IMR-90 (cell line): Measurements from ENCODE around the gene OSBPL9. TPM values are rescaled to one million over a fixed set of nuclear protein-coding genes. Genes with fewer than 3 reads are reported as not detected.
A peak's percentile ranks its signal among the peaks of the same experiment; 100 is the strongest.

Source experiments
- ATAC-seq: fragments of 200-7000 bp; cut with Tn5 transposase; 2 replicates; pipeline ENCODE4 v1.9.1; 2020; ENCODE audit warnings: low read depth, mild to moderate bottlenecking, moderate library complexity
- BruUV-seq: library from RNA; stranded (reverse); fragments of 400-500 nt; replicated peaks from 2 replicates; lab custom pipeline; 2021; lab: Mats Ljungman, UMichigan
- CTCF ChIA-PET: fragments of 300-600 bp; formaldehyde crosslinking; extraction: SDS; loops from one replicate; lab custom pipeline; 2021; ENCODE audit warnings: antibody characterized with exemption; lab: Yijun Ruan, JAX
- POLR2A ChIA-PET: fragments of 300-600 bp; sonication (Branson Sonifier 250); formaldehyde crosslinking; loops from one replicate; lab custom pipeline; 2022; ENCODE audit warnings: antibody characterized with exemption; ENCODE audit not compliant: unreplicated experiment; lab: Charles Lee
- DNase-seq: peaks from one replicate; pipeline ENCODE4 v3.0.0; 2013
- H2AFZ ChIP-seq: replicated peaks from 2 replicates; pipeline ENCODE3; 2013; ENCODE audit warnings: low read length, mild to moderate bottlenecking; ENCODE audit not compliant: poor library complexity
- H2AK5ac ChIP-seq: 2 replicates; pipeline ENCODE4 v1.6.1; 2013; ENCODE audit warnings: low read depth, low read length, inconsistent platforms
- H2AK9ac ChIP-seq: replicated peaks from 2 replicates; pipeline ENCODE3; 2013; ENCODE audit warnings: mild to moderate bottlenecking, low read depth, low read length, moderate library complexity; ENCODE audit not compliant: poor library complexity
- H2BK120ac ChIP-seq: 2 replicates; pipeline ENCODE4 v1.6.1; 2013; ENCODE audit warnings: low read depth, low read length, inconsistent platforms
- H2BK15ac ChIP-seq: 3 replicates; pipeline ENCODE4 v1.6.1; 2013; ENCODE audit warnings: low read depth, low read length, inconsistent platforms
- H2BK20ac ChIP-seq: 2 replicates; pipeline ENCODE4 v1.6.1; 2013; ENCODE audit warnings: low read depth, mild to moderate bottlenecking, inconsistent platforms, low read length, moderate library complexity
- H2BK5ac ChIP-seq: 2 replicates; pipeline ENCODE4 v1.6.1; 2013; ENCODE audit warnings: mild to moderate bottlenecking, low read depth, low read length, inconsistent platforms; ENCODE audit not compliant: poor library complexity, severe bottlenecking
- H3K14ac ChIP-seq: replicated peaks from 2 replicates; pipeline ENCODE4 v1.6.1; 2013; ENCODE audit warnings: low read depth, low read length, inconsistent platforms
- H3K18ac ChIP-seq: 2 replicates; pipeline ENCODE4 v1.6.1; 2013; ENCODE audit warnings: low read depth, low read length, control low read depth
- H3K23ac ChIP-seq: 2 replicates; pipeline ENCODE4 v1.6.1; 2013; ENCODE audit warnings: low read depth, low read length, inconsistent platforms
- H3K27ac ChIP-seq: 2 replicates; pipeline ENCODE4 v1.5.1; 2013; ENCODE audit warnings: mild to moderate bottlenecking, control low read depth, low read length; ENCODE audit not compliant: insufficient read depth
- H3K27me3 ChIP-seq: 2 replicates; pipeline ENCODE4 v1.6.1; 2013; ENCODE audit warnings: low read length; ENCODE audit not compliant: control insufficient read depth, insufficient read depth
- H3K36me3 ChIP-seq: 2 replicates; pipeline ENCODE4 v1.6.1; 2013; ENCODE audit warnings: low read length, mixed read lengths; ENCODE audit not compliant: control insufficient read depth, insufficient read depth
- H3K4ac ChIP-seq: 2 replicates; pipeline ENCODE4 v1.6.1; 2013; ENCODE audit warnings: low read depth, low read length, inconsistent platforms
- H3K4me1 ChIP-seq: 2 replicates; pipeline ENCODE4 v1.6.1; 2013; ENCODE audit warnings: low read length, mixed read lengths; ENCODE audit not compliant: control insufficient read depth, insufficient read depth
- H3K4me2 ChIP-seq: 2 replicates; pipeline ENCODE4 v1.6.1; 2013; ENCODE audit warnings: low read depth, mild to moderate bottlenecking, control low read depth, low read length, moderate library complexity
- H3K4me3 ChIP-seq: 2 replicates; pipeline ENCODE4 v1.5.1; 2013; ENCODE audit warnings: low read depth, mild to moderate bottlenecking, control low read depth, low read length, moderate library complexity; ENCODE audit not compliant: insufficient read depth
- H3K56ac ChIP-seq: 2 replicates; pipeline ENCODE4 v1.6.1; 2013; ENCODE audit warnings: low read length, inconsistent platforms; ENCODE audit not compliant: insufficient read depth; ENCODE audit errors: extremely low read depth
- H3K79me1 ChIP-seq, 2 experiments: 2 replicates each; pipeline ENCODE4 v1.6.1; 2013; ENCODE audit warnings: low read length in 2 of 2, inconsistent platforms in 1 of 2, low read depth in 1 of 2
- H3K9ac ChIP-seq: 2 replicates; pipeline ENCODE4 v1.6.1; 2013; ENCODE audit warnings: low read depth, low read length, control low read depth
- H3K9me1 ChIP-seq: 2 replicates; pipeline ENCODE4 v1.6.1; 2013; ENCODE audit warnings: low read length, inconsistent platforms; ENCODE audit not compliant: insufficient read depth
- H3K9me3 ChIP-seq: 2 replicates; pipeline ENCODE4 v1.6.1; 2013; ENCODE audit warnings: low read length; ENCODE audit not compliant: control insufficient read depth, insufficient read depth
- H4K20me1 ChIP-seq: 2 replicates; pipeline ENCODE4 v1.6.1; 2013; ENCODE audit warnings: low read length, inconsistent platforms; ENCODE audit not compliant: insufficient read depth
- H4K5ac ChIP-seq: 2 replicates; pipeline ENCODE4 v1.6.1; 2013; ENCODE audit warnings: mild to moderate bottlenecking, low read depth, low read length, control low read depth
- H4K8ac ChIP-seq, 2 experiments: 2 replicates each; pipeline ENCODE4 v1.6.1; 2013; ENCODE audit warnings: low read depth in 2 of 2, low read length in 2 of 2, control low read depth in 1 of 2, inconsistent platforms in 1 of 2
- H4K91ac ChIP-seq: 2 replicates; pipeline ENCODE4 v1.6.1; 2013; ENCODE audit warnings: low read depth, low read length, inconsistent platforms; ENCODE audit not compliant: insufficient read depth
- BHLHE40 ChIP-seq: fragments of 150-350 bp; IDR thresholded peaks from 2 replicates; pipeline ENCODE4 v1.6.1; 2016; ENCODE audit warnings: mild to moderate bottlenecking, low read depth, low read length
- FOS ChIP-seq: fragments of 150-350 bp; IDR thresholded peaks from 2 replicates; pipeline ENCODE4 v1.6.1; 2016; ENCODE audit warnings: low read depth, low read length
- MAFK ChIP-seq: IDR thresholded peaks from 2 replicates; pipeline ENCODE4 v1.6.1; 2012; ENCODE audit warnings: low read depth, low read length, improper control_type of control experiment
- NFE2L2 ChIP-seq: fragments of 150-350 bp; IDR thresholded peaks from 2 replicates; pipeline ENCODE4 v1.6.1; 2016; ENCODE audit warnings: low read depth, mild to moderate bottlenecking, low read length
- POLR2A ChIP-seq: IDR thresholded peaks from 2 replicates; pipeline ENCODE4 v1.6.1; 2012; ENCODE audit warnings: mild to moderate bottlenecking, low read depth, low read length
- RCOR1 ChIP-seq: IDR thresholded peaks from 2 replicates; pipeline ENCODE4 v1.6.1; 2012; ENCODE audit warnings: mild to moderate bottlenecking, low read length, improper control_type of control experiment; ENCODE audit not compliant: insufficient replicate concordance
- SMC3 ChIP-seq: fragments of 150-350 bp; IDR thresholded peaks from 2 replicates; pipeline ENCODE4 v1.6.1; 2016; ENCODE audit warnings: low read depth, mild to moderate bottlenecking, antibody characterized with exemption, low read length, moderate library complexity
- WGBS, 2 experiments: methylation state at CpG; one replicate each; pipeline versions ENCODE4 v1.1.5 to v1.1.7; 2013; ENCODE audit warnings: missing lambda C conversion rate in 2 of 2; ENCODE audit not compliant: insufficient read length in 1 of 2; ENCODE audit errors: extremely low coverage in 2 of 2; 5-methylcytosine and 5-hydroxymethylcytosine counted together
- dilution Hi-C: fragments of 300-500 bp; cut with HindIII; formaldehyde crosslinking; loops from one replicate; pipeline ENCODE4 v1.14.3; 2018; ENCODE audit warnings: low sequenced_read_pairs; ENCODE audit not compliant: unreplicated experiment
- in situ Hi-C: fragments of 300-500 bp; cut with MboI; formaldehyde crosslinking; loops from 3 replicates; pipeline ENCODE4 v1.14.3; 2019; ENCODE audit warnings: low sequenced_read_pairs, inconsistent platforms, mixed read lengths
- intact Hi-C: fragments of 100-400 bp; cut with micrococcal nuclease; formaldehyde crosslinking; loops from 2 replicates; pipeline ENCODE4 v1.10.0; 2022
- polyA plus RNA-seq, 3 experiments: library from polyadenylated mRNA; depleted of rRNA; stranded (reverse); fragments of >200 nt; gene quantifications; 2 replicates each; pipeline ENCODE4 v1.2.3, GENCODE V29; 2012; ENCODE audit warnings: low replicate concordance in 1 of 3
- total RNA-seq: library from RNA; depleted of rRNA; stranded (reverse); fragments of >200 nt; gene quantifications from 2 replicates; pipeline ENCODE4 v1.2.3, GENCODE V29; 2012

OSBPL9 gene
- total and polyA plus RNA-seq, 2 of the 4 experiments (the other 2 are of a cell fraction), result 51.4 to 127 TPM

- DNase-seq (peak; percentile 73), ATAC-seq (no peak)
- no peaks in the 10 kb centered on the region for H3K36me3 ChIP-seq
- CTCF ChIA-PET, result interaction anchor here (1.3 kb wide), 1 partner anchor 19 kb away, joined by 3 read pairs; no protein-coding TSS in a partner anchor
- H2BK120ac ChIP-seq, result peak overlapping the region; percentile 30
- 0 out of 3 replicates have a peak overlapping the region, but pooled peaks have one; percentile 41 for H2BK15ac ChIP-seq
- peak; percentile 7; the same call in 1 of the 2 replicates for TF ChIP-seq BHLHE40
- no peak for TF ChIP-seq RCOR1
- no peak for TF ChIP-seq FOS
- TF ChIP-seq POLR2A, result no peak
- TF ChIP-seq MAFK, result 0 out of 2 replicates have a peak, but pooled peaks have one; percentile 7
- no peak for TF ChIP-seq SMC3
- no peak for TF ChIP-seq NFE2L2
- no TSS peak for BruUV-seq
- no peaks in the 10 kb centered on the region for H3K9me3 ChIP-seq
- POLR2A ChIA-PET, result no interaction called here
- no peak overlapping the region for H2AK9ac ChIP-seq
- peaks cover 35 to 63% of the 10 kb centered on the region in 2 experiments for H3K79me1 ChIP-seq
- peak overlapping the region; percentile 68 for H3K4ac ChIP-seq
- dilution Hi-C loops (no loop called here), intact Hi-C loops (no loop called here), in situ Hi-C loops (no loop called here)
- H4K8ac ChIP-seq, result no peak overlapping the region
- H2BK5ac ChIP-seq, result peak overlapping the region; percentile 37
- H3K27ac ChIP-seq, result no peak overlapping the region
- no peaks in the 10 kb centered on the region for H3K27me3 ChIP-seq
- no peaks in the 10 kb centered on the region; the same call in 1 of the 2 replicates for H4K20me1 ChIP-seq
- H3K4me1 ChIP-seq, result peaks cover 19% of the 10 kb centered on the region
- no peak overlapping the region for H3K4me3 ChIP-seq
- H3K4me2 ChIP-seq, result no peak overlapping the region; the same call in 1 of the 2 replicates
- 17% methylated on average over 1 of the region's 6 CpGs; no CpG with 5 or more reads in 1 of the 2 experiments for WGBS, 2 experiments
- H4K5ac ChIP-seq, result no peak overlapping the region
- 0 out of 2 replicates have a peak overlapping the region, but pooled peaks have one; percentile 1 for H3K14ac ChIP-seq
- peak overlapping the region; percentile 5; the same call in 1 of the 2 replicates for H3K23ac ChIP-seq
- H2AK5ac ChIP-seq, result peak overlapping the region; percentile 37; the same call in 1 of the 2 replicates
- no peak overlapping the region for H4K91ac ChIP-seq
- H2BK20ac ChIP-seq, result no peak overlapping the region; the same call in 1 of the 2 replicates
- H3K18ac ChIP-seq, result no peak overlapping the region
- H3K9me1 ChIP-seq, result peaks cover 23% of the 10 kb centered on the region
- H3K56ac ChIP-seq, result no peak overlapping the region
- H2AFZ ChIP-seq, result no peak overlapping the region
- H3K9ac ChIP-seq, result no peak overlapping the region
Measured at GRCh38 chr1:51664421-51665240, 47.7 kb downstream of the OSBPL9 start.
